Measurements from ENCODE around the gene FADS6. TPM values are rescaled to one million over a fixed set of nuclear protein-coding genes. Genes with fewer than 3 reads are reported as not detected.

FADS6 gene
- total and polyA plus RNA-seq, 12 donors = not detected

- Histone ChIP-seq H3K9me3 (no peaks in the 10 kb centered on the region), H3K36me3 (peaks cover 0 to 27% (median 0%) of the 10 kb centered on the region in 9 donors), H3K27me3 (peaks cover 0 to 20% (median 6%) of the 10 kb centered on the region in 7 donors), H3K27ac (peak overlapping the region in 7 of 10 donors; percentile 41 to 73 (median 67)), H3K4me3 (no peak overlapping the region), H3K4me1 (peaks cover 14 to 30% (median 25%) of the 10 kb centered on the region in 9 donors)
- 52 to 59% methylated on average over 6 of the region's 7 CpGs for WGBS, 2 donors
- DNase-seq (no peak), ATAC-seq (peak in 1 of 8 donors; percentile 21)
- intact Hi-C loops (cut with DNase I) = no loop called here
- TF ChIP-seq CTCF (IDR thresholded peaks at IDR 0.05) = no peak
Measured at GRCh38 chr17:74839990-74840852, 53.2 kb downstream of the FADS6 start.

GRCh38 chr17:74838274-74838673 is 55.2 kb downstream of the FADS6 start:
- peaks cover 0 to 7% (median 1%) of the 10 kb centered on the region in 7 donors for H3K27me3 ChIP-seq
- ATAC-seq (no peak), DNase-seq (no peak)
- WGBS, 2 donors = 90 to 92% methylated on average over 9 of the region's 9 CpGs
- H3K4me1 ChIP-seq = peaks cover 14 to 30% (median 24%) of the 10 kb centered on the region in 9 donors
- H3K27ac ChIP-seq = no peak overlapping the region
- no peaks in the 10 kb centered on the region for H3K9me3 ChIP-seq
- H3K36me3 ChIP-seq = peaks cover 0 to 27% (median 0%) of the 10 kb centered on the region in 9 donors
- H3K4me3 ChIP-seq = no peak overlapping the region
- intact Hi-C loops (cut with DNase I) = no loop called here
- no peak for TF ChIP-seq CTCF (IDR thresholded peaks at IDR 0.05)

- H3K27me3 ChIP-seq = no peaks in the 10 kb centered on the region
- intact Hi-C loops (cut with DNase I) = no loop called here
- H3K4me3 ChIP-seq = no peak overlapping the region
- ATAC-seq (no peak), DNase-seq (no peak)
- H3K9me3 ChIP-seq = no peaks in the 10 kb centered on the region
- H3K4me1 ChIP-seq = peaks cover 10 to 22% (median 16%) of the 10 kb centered on the region in 9 donors
- WGBS, 2 donors = 96 to 97% methylated on average over 19 of the region's 19 CpGs
- TF ChIP-seq CTCF (IDR thresholded peaks at IDR 0.05) = no peak
- no peak overlapping the region for H3K27ac ChIP-seq
- H3K36me3 ChIP-seq = peaks cover 0 to 27% (median 0%) of the 10 kb centered on the region in 9 donors
Measured at GRCh38 chr17:74836691-74837467, 56.6 kb downstream of the FADS6 start.

- no peak for TF ChIP-seq CTCF (IDR thresholded peaks at IDR 0.05)
- Histone ChIP-seq H3K4me1 (peaks cover 7 to 15% (median 9%) of the 10 kb centered on the region in 9 donors), H3K36me3 (peaks cover 0 to 30% (median 0%) of the 10 kb centered on the region in 9 donors), H3K27ac (no peak overlapping the region), H3K9me3 (no peaks in the 10 kb centered on the region), H3K27me3 (no peaks in the 10 kb centered on the region), H3K4me3 (no peak overlapping the region)
- no peak for DNase-seq
- intact Hi-C loops (cut with DNase I) = no loop called here
- 96 to 97% methylated on average over 26 of the region's 26 CpGs for WGBS, 2 donors
- ATAC-seq = no peak
Measured at GRCh38 chr17:74836191-74836590, 57.2 kb downstream of the FADS6 start.

Measured in heart right ventricle (tissue), 16 donors.